Body of pancreas (tissue), 4 donors: ENCODE measurements around the gene PDE10A. TPM values are rescaled to one million over a fixed set of nuclear protein-coding genes. Genes with fewer than 3 reads are reported as not detected.

ENCODE experiments used
- ATAC-seq: fragments of 150-250 bp; one replicate; pipeline ENCODE4 v1.9.1; 2016
- DNase-seq, 4 donors: peaks; one replicate each; pipeline ENCODE4 v3.0.0-alpha.2; 2019
- H3K27ac ChIP-seq, 4 donors: fragments of 200-600 bp; sonication (generic); 1 replicate in 3 of 4; 2 replicates in 1 of 4; pipeline versions ENCODE4 v1.5.1 to v1.6.1; 2016 to 2019; ENCODE audit warnings: mild to moderate bottlenecking in 1 of 4, mixed read lengths in 1 of 4, moderate library complexity in 1 of 4
- H3K27me3 ChIP-seq, 2 donors: fragments of 200-600 bp; sonication (generic); one replicate each; pipeline ENCODE4 v1.6.0; 2016; ENCODE audit warnings: mild to moderate bottlenecking in 1 of 2
- H3K36me3 ChIP-seq, 2 donors: fragments of 200-600 bp; sonication (generic); replicated peaks in 1 of 2; 2 replicates each; pipeline ENCODE4 v1.5.1; 2016; ENCODE audit warnings: low read depth in 2 of 2; ENCODE audit not compliant: insufficient read depth in 1 of 2
- H3K4me1 ChIP-seq: fragments of 200-600 bp; sonication (generic); one replicate; pipeline ENCODE4 v1.6.0; 2016
- H3K4me3 ChIP-seq, 2 donors: fragments of 200-600 bp; sonication (generic); 1 replicate in 1 of 2; 2 replicates in 1 of 2; pipeline ENCODE4 v1.5.1; 2016 to 2019
- H3K9me3 ChIP-seq, 3 donors: fragments of 200-600 bp; sonication (generic); 1 replicate in 2 of 3; 2 replicates in 1 of 3; pipeline ENCODE4 v1.5.1; 2016
- CTCF ChIP-seq, 7 experiments: fragments of 450-650 bp in 4 of 7; fragments of 200-600 bp in 3 of 7; sonication (generic) in 3 of 7; IDR thresholded peaks; one replicate each; pipeline ENCODE4 v1.5.1; 2016 to 2019; ENCODE audit warnings: antibody characterized with exemption in 7 of 7
- POLR2A ChIP-seq, 3 donors: fragments of 450-650 bp; IDR thresholded peaks; one replicate each; pipeline ENCODE4 v1.6.1; 2016; ENCODE audit warnings: antibody characterized with exemption in 3 of 3, mild to moderate bottlenecking in 2 of 3
- WGBS, 2 donors: methylation state at CpG; one replicate each; pipeline ENCODE4 v1.1.5; 2017; 5-methylcytosine and 5-hydroxymethylcytosine counted together
- intact Hi-C: fragments of 100-400 bp; cut with DNase I; formaldehyde crosslinking; loops from one replicate; pipeline ENCODE4 v1.15.1; 2023
- total RNA-seq, 2 donors: library from RNA; depleted of rRNA; stranded (reverse); fragments of >200 nt; gene quantifications; one replicate each; pipeline ENCODE4 v1.1.0, GENCODE V29; 2016

The PDE10A gene
- total RNA-seq, 2 donors from 2014 or later = 3.9 to 16.8 TPM

GRCh38 chr6:165376100-165376499 lies 286.9 kb downstream of the PDE10A start:
- intact Hi-C loops = no loop called here
- no peak for DNase-seq

GRCh38 chr6:165365371-165365770 lies 297.7 kb downstream of the PDE10A start:
- no peak for TF ChIP-seq CTCF (IDR thresholded peaks at IDR 0.05)
- no peak for TF ChIP-seq POLR2A (IDR thresholded peaks at IDR 0.05)
- ATAC-seq (no peak), DNase-seq (no peak)
- intact Hi-C loops = no loop called here
- Histone ChIP-seq H3K9me3 (no peaks in the 10 kb centered on the region), H3K27me3 (no peaks in the 10 kb centered on the region), H3K27ac (no peak overlapping the region), H3K4me3 (no peak overlapping the region), H3K4me1 (no peaks in the 10 kb centered on the region), H3K36me3 (no peaks in the 10 kb centered on the region)
- 57 to 79% methylated on average over 1 of the region's 1 CpG for WGBS, 2 donors

More at GRCh38 chr6:165376100-165376499, 286.9 kb downstream of the PDE10A start:
- Histone ChIP-seq H3K4me1 (no peaks in the 10 kb centered on the region), H3K36me3 (no peaks in the 10 kb centered on the region), H3K4me3 (no peak overlapping the region), H3K27me3 (no peaks in the 10 kb centered on the region), H3K27ac (no peak overlapping the region), H3K9me3 (no peaks in the 10 kb centered on the region)
- WGBS, 2 donors = 55 to 65% methylated on average over 1 of the region's 1 CpG
- no peak for TF ChIP-seq CTCF (IDR thresholded peaks at IDR 0.05)
- no peak for ATAC-seq

- H3K36me3 ChIP-seq = no peaks in the 10 kb centered on the region
- 42 to 47% methylated on average over 4 of the region's 4 CpGs for WGBS, 2 donors
- no peak overlapping the region for H3K27ac ChIP-seq
- H3K9me3 ChIP-seq = peaks cover 0 to 7% (median 0%) of the 10 kb centered on the region in 3 donors
- no peaks in the 10 kb centered on the region for H3K27me3 ChIP-seq
- no peak for DNase-seq
- ATAC-seq = no peak
- intact Hi-C loops = no loop called here
- H3K4me3 ChIP-seq = no peak overlapping the region
- TF ChIP-seq CTCF (IDR thresholded peaks at IDR 0.05) = no peak
- TF ChIP-seq POLR2A (IDR thresholded peaks at IDR 0.05) = no peak
- H3K4me1 ChIP-seq = no peaks in the 10 kb centered on the region
Observed at GRCh38 chr6:165345700-165346099, 317.3 kb downstream of the PDE10A start.

- DNase-seq (no peak), ATAC-seq (no peak)
- 50 to 51% methylated on average over 5 of the region's 5 CpGs for WGBS, 2 donors
- no peak overlapping the region for H3K4me3 ChIP-seq
- intact Hi-C loops = no loop called here
- TF ChIP-seq CTCF (IDR thresholded peaks at IDR 0.05) = no peak
- TF ChIP-seq POLR2A (IDR thresholded peaks at IDR 0.05) = no peak
- H3K4me1 ChIP-seq = no peaks in the 10 kb centered on the region
- no peaks in the 10 kb centered on the region for H3K27me3 ChIP-seq
- H3K27ac ChIP-seq = no peak overlapping the region
- no peaks in the 10 kb centered on the region for H3K36me3 ChIP-seq
- no peaks in the 10 kb centered on the region for H3K9me3 ChIP-seq
Observed at GRCh38 chr6:165340532-165340931, 322.5 kb downstream of the PDE10A start.

- no peaks in the 10 kb centered on the region for H3K4me1 ChIP-seq
- intact Hi-C loops = no loop called here
- H3K9me3 ChIP-seq = peaks cover 0 to 4% (median 0%) of the 10 kb centered on the region in 3 donors
- no peak for TF ChIP-seq POLR2A (IDR thresholded peaks at IDR 0.05)
- no peak for TF ChIP-seq CTCF (IDR thresholded peaks at IDR 0.05)
- no peaks in the 10 kb centered on the region for H3K27me3 ChIP-seq
- WGBS, 2 donors = 65 to 69% methylated on average over 7 of the region's 7 CpGs
- no peaks in the 10 kb centered on the region for H3K36me3 ChIP-seq
- no peak overlapping the region for H3K27ac ChIP-seq
- no peak overlapping the region for H3K4me3 ChIP-seq
- no peak for ATAC-seq
- DNase-seq = no peak
Observed at GRCh38 chr6:165325609-165326008, 337.4 kb downstream of the PDE10A start.
